HepG2 (cell line): Measurements from ENCODE around the gene WDR37. TPM values are rescaled to one million over a fixed set of nuclear protein-coding genes. Genes with fewer than 3 reads are reported as not detected.

Experiments
- ATAC-seq: fragments of 200-7000 bp; cut with Tn5 transposase; 3 replicates; pipeline ENCODE4 v1.9.1; 2020; ENCODE audit warnings: mild to moderate bottlenecking, moderate library complexity
- BruUV-seq: library from RNA; stranded (reverse); fragments of 400-500 nt; replicated peaks from 2 replicates; lab custom pipeline; 2021; lab: Mats Ljungman, UMichigan
- CTCF ChIA-PET: fragments of 300-600 bp; formaldehyde crosslinking; extraction: SDS; loops from one replicate; lab custom pipeline; 2021; ENCODE audit warnings: low total read pairs, inconsistent platforms, low intra/inter-chr PET ratio; lab: Yijun Ruan, JAX
- POLR2A ChIA-PET: fragments of 350-600 bp; sonication (Branson Sonifier 250); formaldehyde crosslinking; loops from one replicate; lab custom pipeline; 2020; ENCODE audit warnings: antibody characterized with exemption, inconsistent platforms; lab: Yijun Ruan, JAX
- DNase-seq: peaks from one replicate; pipeline ENCODE4 v3.0.0-alpha.2; 2015; ENCODE audit warnings: low spot score
- FAIRE-seq: peaks from 3 replicates; lab custom pipeline; 2011; peaks lifted over from hg19 to GRCh38; lab: Jason Lieb, UNC
- H2AFZ ChIP-seq: one replicate; pipeline ENCODE4 v1.6.1; 2011; ENCODE audit warnings: low read length, inconsistent platforms
- H3K27ac ChIP-seq: fragments of 300-600 bp; 3 replicates; pipeline ENCODE4 v1.8.0; 2011; ENCODE audit warnings: mixed run types, mild to moderate bottlenecking, mixed read lengths, low read length, inconsistent platforms; ENCODE audit not compliant: insufficient read depth; ENCODE audit errors: extremely low read length
- H3K27me3 ChIP-seq, 2 experiments: fragments of 200-600 bp in 1 of 2; 2 replicates in 1 of 2; 3 replicates in 1 of 2; pipeline versions ENCODE4 v1.6.0 to v1.8.0; 2011; ENCODE audit warnings: low read length in 2 of 2, mild to moderate bottlenecking in 2 of 2, moderate library complexity in 2 of 2, inconsistent platforms in 1 of 2; ENCODE audit not compliant: insufficient read depth in 2 of 2, control insufficient read depth in 1 of 2
- H3K36me3 ChIP-seq, 2 experiments: fragments of 200-600 bp in 1 of 2; replicated peaks in 1 of 2; 2 replicates in 1 of 2; 3 replicates in 1 of 2; pipeline versions ENCODE4 v1.5.1 to v1.8.0; 2011; ENCODE audit warnings: low read length in 2 of 2, inconsistent platforms in 1 of 2; ENCODE audit not compliant: insufficient read depth in 2 of 2, control insufficient read depth in 1 of 2
- H3K4me1 ChIP-seq: 2 replicates; pipeline ENCODE4 v1.5.1; 2012; ENCODE audit warnings: low read length, inconsistent platforms; ENCODE audit not compliant: insufficient read depth
- H3K4me2 ChIP-seq: 2 replicates; pipeline ENCODE4 v1.6.0; 2011; ENCODE audit warnings: low read depth, low read length, inconsistent platforms
- H3K4me3 ChIP-seq, 3 experiments: fragments of 200-600 bp in 1 of 3; sonication (generic), shearing (Covaris generic) in 1 of 3; replicated peaks in 1 of 3; 2 replicates each; pipeline ENCODE4 v1.5.1; 2011 to 2016; ENCODE audit warnings: low read length in 3 of 3, inconsistent platforms in 2 of 3, low read depth in 2 of 3, mild to moderate bottlenecking in 2 of 3, control low read depth in 1 of 3, mixed read lengths in 1 of 3; ENCODE audit not compliant: insufficient read depth in 1 of 3
- H3K79me2 ChIP-seq: one replicate; pipeline ENCODE4 v1.6.1; 2011; ENCODE audit warnings: low read length, inconsistent platforms; ENCODE audit not compliant: insufficient read depth
- H3K9ac ChIP-seq: 2 replicates; pipeline ENCODE4 v1.6.0; 2011; ENCODE audit warnings: mild to moderate bottlenecking, low read depth, low read length, inconsistent platforms; ENCODE audit not compliant: insufficient read depth
- H3K9me3 ChIP-seq: 2 replicates; pipeline ENCODE4 v1.5.1; 2012; ENCODE audit warnings: mild to moderate bottlenecking, low read length
- H4K20me1 ChIP-seq: 2 replicates; pipeline ENCODE4 v1.6.0; 2011; ENCODE audit warnings: inconsistent platforms, mild to moderate bottlenecking, low read length, moderate library complexity; ENCODE audit not compliant: insufficient read depth
- ARHGAP35 ChIP-seq: sonication (generic); formaldehyde crosslinking; IDR thresholded peaks from 2 replicates; pipeline ENCODE4 v1.9.0; 2022; ENCODE audit warnings: mild to moderate bottlenecking, inconsistent platforms, moderate library complexity, missing genetic modification reagents, borderline replicate concordance
- ATF1 ChIP-seq: IDR thresholded peaks from 2 replicates; pipeline ENCODE4 v1.6.1; 2016; ENCODE audit warnings: mild to moderate bottlenecking, control low read depth
- CENPX ChIP-seq: sonication (generic); formaldehyde crosslinking; IDR thresholded peaks from 2 replicates; pipeline ENCODE4 v1.9.0; 2021; ENCODE audit warnings: mild to moderate bottlenecking, missing genetic modification reagents, moderate library complexity
- FLYWCH1 ChIP-seq: sonication (generic); formaldehyde crosslinking; IDR thresholded peaks from 2 replicates; pipeline ENCODE4 v1.8.1; 2023; ENCODE audit warnings: mild to moderate bottlenecking, missing genetic modification reagents
- MAZ ChIP-seq, 2 experiments: sonication (generic) in 1 of 2; formaldehyde crosslinking in 1 of 2; IDR thresholded peaks; 2 replicates each; pipeline versions ENCODE4 v1.5.0 to v1.6.1; 2012 to 2020; ENCODE audit warnings: low read depth in 2 of 2, mild to moderate bottlenecking in 2 of 2, borderline replicate concordance in 1 of 2, improper control_type of control experiment in 1 of 2, low read length in 1 of 2, missing genetic modification reagents in 1 of 2, moderate library complexity in 1 of 2
- NONO ChIP-seq, 2 experiments: fragments of 450-650 bp in 1 of 2; sonication (generic) in 1 of 2; formaldehyde crosslinking in 1 of 2; IDR thresholded peaks in 1 of 2; conservative IDR thresholded peaks in 1 of 2; 2 replicates each; pipeline versions ENCODE4 v1.6.1 to v1.8.0; 2017 to 2022; ENCODE audit warnings: mild to moderate bottlenecking in 1 of 2, missing genetic modification reagents in 1 of 2, moderate library complexity in 1 of 2
- PHB2 ChIP-seq: fragments of 450-650 bp; IDR thresholded peaks from 2 replicates; pipeline ENCODE4 v1.6.1; 2018; ENCODE audit not compliant: partially characterized antibody
- RXRB ChIP-seq: IDR thresholded peaks from 2 replicates; pipeline ENCODE4 v1.6.1; 2016; ENCODE audit warnings: borderline replicate concordance, missing genetic modification reagents, missing compliant biosample characterization
- SP2 ChIP-seq: sonication (generic); formaldehyde crosslinking; IDR thresholded peaks from 2 replicates; pipeline ENCODE4 v1.5.1; 2020; ENCODE audit warnings: mild to moderate bottlenecking, missing genetic modification reagents
- SRY ChIP-seq: sonication (generic); formaldehyde crosslinking; IDR thresholded peaks from 2 replicates; pipeline ENCODE4 v1.8.0; 2022; ENCODE audit warnings: mild to moderate bottlenecking, missing genetic modification reagents
- ZNF430 ChIP-seq: sonication (generic); formaldehyde crosslinking; IDR thresholded peaks from 2 replicates; pipeline ENCODE4 v1.9.0; 2021; ENCODE audit warnings: mild to moderate bottlenecking, missing genetic modification reagents
- ZNF549 ChIP-seq: sonication (generic); formaldehyde crosslinking; IDR thresholded peaks from 2 replicates; pipeline ENCODE4 v1.5.0; 2020; ENCODE audit warnings: missing genetic modification reagents
- ZNF616 ChIP-seq: sonication (generic); formaldehyde crosslinking; IDR thresholded peaks from 2 replicates; pipeline ENCODE4 v1.5.0; 2020; ENCODE audit warnings: low read depth, mild to moderate bottlenecking, missing genetic modification reagents
- in situ Hi-C: cut with HindIII; loops from 2 replicates; pipeline ENCODE4 v1.10.0; 2017; ENCODE audit warnings: low pct_unique_long_range_greater_than_20kb; ENCODE audit not compliant: extremely low pct_ligation_motif_present
- intact Hi-C: fragments of 100-400 bp; cut with micrococcal nuclease; formaldehyde crosslinking; loops from one replicate; pipeline ENCODE4 v1.10.0; 2022; ENCODE audit not compliant: unreplicated experiment
- polyA plus RNA-seq, 8 experiments: library from polyadenylated mRNA; depleted of rRNA in 3 of 8; stranded (reverse) in 7 of 8; unstranded in 1 of 8; fragments of >200 nt; fragmentation: Illumina TruSeq in 4 of 8; extraction: Trizol in 4 of 8; gene quantifications; 2 replicates each; pipeline versions ENCODE4 v1.2.1 to v1.2.3, GENCODE V29; 2011 to 2016; ENCODE audit warnings: low read depth in 4 of 8, missing spikeins in 1 of 8, mixed read lengths in 1 of 8; ENCODE audit not compliant: insufficient read depth in 1 of 8
- total RNA-seq, 5 experiments: library from RNA; depleted of rRNA; stranded (reverse); fragments of >200 nt; fragmentation: Illumina TruSeq; extraction: Trizol; gene quantifications; 2 replicates each; pipeline ENCODE4 v1.2.3, GENCODE V29; 2016; ENCODE audit warnings: low read depth in 1 of 5
- TF ChIP-seq, protein P1 (sequence below): sonication (generic); formaldehyde crosslinking; IDR thresholded peaks from 2 replicates; pipeline ENCODE4 v1.9.0; 2021; ENCODE audit warnings: missing genetic modification reagents, mild to moderate bottlenecking, borderline replicate concordance
- TF ChIP-seq, protein P2 (sequence below): sonication (generic); formaldehyde crosslinking; IDR thresholded peaks from 2 replicates; pipeline ENCODE4 v1.8.0; 2022; ENCODE audit warnings: low read depth, missing genetic modification reagents
- TF ChIP-seq, protein P3 (sequence below): sonication (generic); formaldehyde crosslinking; IDR thresholded peaks from 2 replicates; pipeline ENCODE4 v1.4.0; 2020; ENCODE audit warnings: missing genetic modification reagents, low read depth, mild to moderate bottlenecking, borderline replicate concordance

WDR37 gene
- total and polyA plus RNA-seq, 2 of the 13 experiments (the other 11 are each of a cell fraction or from before 2014, with no cell fraction given): 5.9 to 7.5 TPM

DNA sequence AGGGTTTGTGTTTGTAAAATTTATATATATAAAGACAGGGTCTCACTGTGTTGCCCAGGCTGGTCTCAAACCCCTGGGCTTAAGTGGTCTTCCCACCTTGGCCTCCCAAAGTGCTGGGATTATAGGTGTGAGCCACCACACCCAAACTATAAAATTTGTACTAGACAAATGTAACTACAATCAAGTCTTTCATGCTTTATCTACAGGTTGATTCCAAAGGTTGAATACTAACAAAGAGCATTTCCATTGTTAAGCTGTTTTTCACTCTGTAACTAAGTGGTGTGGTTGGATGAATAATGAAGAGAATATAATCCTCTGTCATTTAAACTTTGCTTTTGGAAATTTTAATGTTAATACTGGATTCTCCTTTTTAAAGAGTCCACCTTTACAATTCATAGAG, 22.5 kb downstream of the WDR37 start:
- ATAC-seq (no peak), DNase-seq (no peak), FAIRE-seq (no peak)
- Histone ChIP-seq H3K4me3 (no peak overlapping the region), H3K79me2 (no peaks in the 10 kb centered on the region), H3K4me2 (no peak overlapping the region), H3K9ac (no peak overlapping the region), H3K27ac (no peak overlapping the region), H3K27me3 (no peaks in the 10 kb centered on the region), H3K36me3 (peaks cover 9 to 45% of the 10 kb centered on the region in 2 experiments; a peak in 4 of 5 replicates), H2AFZ (no peak overlapping the region), H3K9me3 (no peaks in the 10 kb centered on the region), H4K20me1 (no peaks in the 10 kb centered on the region), H3K4me1 (no peaks in the 10 kb centered on the region)
- TF ChIP-seq ATF1 (CRISPR knock-in tag): no peak
- TF ChIP-seq, protein P1, sequence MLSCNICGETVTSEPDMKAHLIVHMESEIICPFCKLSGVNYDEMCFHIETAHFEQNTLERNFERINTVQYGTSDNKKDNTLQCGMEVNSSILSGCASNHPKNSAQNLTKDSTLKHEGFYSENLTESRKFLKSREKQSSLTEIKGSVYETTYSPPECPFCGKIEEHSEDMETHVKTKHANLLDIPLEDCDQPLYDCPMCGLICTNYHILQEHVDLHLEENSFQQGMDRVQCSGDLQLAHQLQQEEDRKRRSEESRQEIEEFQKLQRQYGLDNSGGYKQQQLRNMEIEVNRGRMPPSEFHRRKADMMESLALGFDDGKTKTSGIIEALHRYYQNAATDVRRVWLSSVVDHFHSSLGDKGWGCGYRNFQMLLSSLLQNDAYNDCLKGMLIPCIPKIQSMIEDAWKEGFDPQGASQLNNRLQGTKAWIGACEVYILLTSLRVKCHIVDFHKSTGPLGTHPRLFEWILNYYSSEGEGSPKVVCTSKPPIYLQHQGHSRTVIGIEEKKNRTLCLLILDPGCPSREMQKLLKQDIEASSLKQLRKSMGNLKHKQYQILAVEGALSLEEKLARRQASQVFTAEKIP (CRISPR knock-in tag): no peak
- TF ChIP-seq NONO (IDR thresholded peaks at IDR 0.05): no peak
- no peak for TF ChIP-seq NONO (CRISPR knock-in tag; conservative IDR thresholded peaks at IDR 0.05)
- TF ChIP-seq, protein P2, sequence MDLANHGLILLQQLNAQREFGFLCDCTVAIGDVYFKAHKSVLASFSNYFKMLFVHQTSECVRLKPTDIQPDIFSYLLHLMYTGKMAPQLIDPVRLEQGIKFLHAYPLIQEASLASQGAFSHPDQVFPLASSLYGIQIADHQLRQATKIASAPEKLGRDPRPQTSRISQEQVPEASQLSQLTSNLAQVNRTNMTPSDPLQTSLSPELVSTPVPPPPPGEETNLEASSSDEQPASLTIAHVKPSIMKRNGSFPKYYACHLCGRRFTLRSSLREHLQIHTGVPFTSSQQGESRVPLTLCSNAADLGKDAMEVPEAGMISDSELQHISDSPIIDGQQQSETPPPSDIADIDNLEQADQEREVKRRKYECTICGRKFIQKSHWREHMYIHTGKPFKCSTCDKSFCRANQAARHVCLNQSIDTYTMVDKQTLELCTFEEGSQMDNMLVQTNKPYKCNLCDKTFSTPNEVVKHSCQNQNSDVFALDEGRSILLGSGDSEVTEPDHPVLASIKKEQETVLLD: no peak
- TF ChIP-seq ZNF430: no peak
- TF ChIP-seq ARHGAP35 (CRISPR knock-in tag): no peak
- TF ChIP-seq SRY: no peak
- TF ChIP-seq SP2 (CRISPR knock-in tag): no peak
- TF ChIP-seq ZNF616 (CRISPR knock-in tag): no peak
- TF ChIP-seq PHB2: no peak
- no peak for TF ChIP-seq MAZ (IDR thresholded peaks at IDR 0.05; ENCODE audit: borderline replicate concordance, low read depth, low read length)
- no peak for TF ChIP-seq MAZ (CRISPR knock-in tag; IDR thresholded peaks at IDR 0.05; ENCODE audit: low read depth)
- TF ChIP-seq CENPX (CRISPR knock-in tag): no peak
- TF ChIP-seq, protein P3, sequence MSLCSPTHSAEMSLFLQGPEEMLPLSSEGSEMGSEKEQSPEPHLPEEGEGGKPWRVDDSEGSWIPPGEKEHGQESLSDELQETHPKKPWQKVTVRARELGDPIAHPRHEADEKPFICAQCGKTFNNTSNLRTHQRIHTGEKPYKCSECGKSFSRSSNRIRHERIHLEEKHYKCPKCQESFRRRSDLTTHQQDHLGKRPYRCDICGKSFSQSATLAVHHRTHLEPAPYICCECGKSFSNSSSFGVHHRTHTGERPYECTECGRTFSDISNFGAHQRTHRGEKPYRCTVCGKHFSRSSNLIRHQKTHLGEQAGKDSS: no peak
- TF ChIP-seq ZNF549: no peak
- no peak for TF ChIP-seq FLYWCH1 (CRISPR knock-in tag)
- TF ChIP-seq RXRB (CRISPR knock-in tag): no peak
- POLR2A ChIA-PET: no interaction called here
- no TSS peak for BruUV-seq
- in situ Hi-C loops: no loop called here
- intact Hi-C loops: no loop called here
- CTCF ChIA-PET: no interaction called here
